Erythroblast (primary cell): ENCODE measurements around the gene FGF22.

Experiments used
- GATA1 ChIP-seq: IDR thresholded peaks from 2 replicates; pipeline ENCODE4 v1.6.1; 2011; ENCODE audit warnings: low read depth, mild to moderate bottlenecking, control low read depth, low read length, moderate library complexity
- POLR2A ChIP-seq: IDR thresholded peaks from 2 replicates; pipeline ENCODE4 v1.6.1; 2011; ENCODE audit warnings: mild to moderate bottlenecking, low read length

DNA sequence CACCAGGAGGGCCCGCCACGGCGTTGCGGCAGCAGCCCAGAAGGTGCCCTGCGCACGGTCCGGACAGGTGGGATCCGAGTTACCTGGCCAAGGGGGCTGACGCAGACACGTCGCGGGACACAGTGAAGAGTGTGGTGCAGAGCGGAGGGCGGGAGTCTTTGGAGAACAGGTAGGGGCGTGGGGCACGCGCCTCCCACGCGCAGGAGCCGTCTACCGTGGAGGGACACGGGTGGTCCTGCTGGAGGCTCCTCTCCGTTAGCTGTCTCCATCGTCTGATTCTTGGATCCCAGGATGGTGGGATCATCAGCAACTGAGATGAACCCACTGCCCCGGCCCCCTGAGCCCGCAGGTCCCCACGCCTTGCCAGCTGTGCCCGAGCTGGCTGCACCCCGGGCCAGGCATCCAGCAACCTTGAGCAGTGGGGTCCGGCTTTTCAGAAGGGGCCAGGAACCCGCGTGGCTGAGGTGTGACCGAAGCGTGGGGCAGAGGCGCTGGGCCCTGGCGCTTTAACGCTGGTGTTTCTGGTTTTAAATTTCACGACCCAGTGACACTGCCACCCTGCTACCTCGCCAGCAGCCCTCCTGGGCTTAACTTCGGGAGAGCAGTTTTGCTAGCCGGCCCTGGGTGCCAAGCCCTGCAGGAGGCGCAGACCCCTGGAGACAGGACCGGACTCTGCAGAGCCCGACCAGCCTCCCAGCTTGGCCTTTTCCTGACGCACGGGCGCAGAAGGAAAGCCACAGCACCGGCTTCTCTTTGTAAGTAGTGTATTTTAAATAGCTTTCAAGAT, 7.3 kb downstream of the FGF22 start:
- TF ChIP-seq POLR2A: no peak
- no peak for TF ChIP-seq GATA1
